ENCODE measurements around the gene KCNG2. TPM values are rescaled to one million over a fixed set of nuclear protein-coding genes. Genes with fewer than 3 reads are reported as not detected.

KCNG2 gene
- total and polyA plus RNA-seq, 4 donors, result 0.03 to 0.23 (median 0.08) TPM; not detected in 1

GRCh38 chr18:79848294-79848578 is 50.5 kb downstream of the KCNG2 start:
- Histone ChIP-seq H3K9me3 (ENCODE audit: control insufficient read depth in 4 of 4, low read length in 3 of 4) (peaks cover 0 to 5% (median 0%) of the 10 kb centered on the region in 4 donors), H3K9ac (ENCODE audit: low read depth in 1 of 2, low read length in 2 of 2) (no peak overlapping the region), H3K27me3 (ENCODE audit: control insufficient read depth in 4 of 4, insufficient read depth in 4 of 4, low read length in 3 of 4) (no peaks in the 10 kb centered on the region), H3K36me3 (ENCODE audit: control insufficient read depth in 4 of 4, insufficient read depth in 3 of 4, low read depth in 1 of 4, low read length in 3 of 4) (no peaks in the 10 kb centered on the region), H3K4me3 (ENCODE audit: low read depth in 1 of 3, low read length in 3 of 3) (no peak overlapping the region), H3K4me1 (ENCODE audit: control insufficient read depth in 4 of 4, insufficient read depth in 4 of 4, low read length in 3 of 4) (no peaks in the 10 kb centered on the region), H3K27ac (ENCODE audit: low read depth in 1 of 2, low read length in 2 of 2) (no peak overlapping the region)
- WGBS, result 92% methylated on average over 15 of the region's 15 CpGs
- no peak for DNase-seq (ENCODE audit: low spot score)
- TF ChIP-seq FOXA2 (IDR thresholded peaks at IDR 0.05) (no peak), GABPA (IDR thresholded peaks at IDR 0.05 in 1 of 2, conservative IDR thresholded peaks at IDR 0.05 in 1 of 2) (no peak), RAD21 (IDR thresholded peaks at IDR 0.05) (no peak), NR2F2 (IDR thresholded peaks at IDR 0.05) (no peak)
- TF ChIP-seq, protein P1, sequence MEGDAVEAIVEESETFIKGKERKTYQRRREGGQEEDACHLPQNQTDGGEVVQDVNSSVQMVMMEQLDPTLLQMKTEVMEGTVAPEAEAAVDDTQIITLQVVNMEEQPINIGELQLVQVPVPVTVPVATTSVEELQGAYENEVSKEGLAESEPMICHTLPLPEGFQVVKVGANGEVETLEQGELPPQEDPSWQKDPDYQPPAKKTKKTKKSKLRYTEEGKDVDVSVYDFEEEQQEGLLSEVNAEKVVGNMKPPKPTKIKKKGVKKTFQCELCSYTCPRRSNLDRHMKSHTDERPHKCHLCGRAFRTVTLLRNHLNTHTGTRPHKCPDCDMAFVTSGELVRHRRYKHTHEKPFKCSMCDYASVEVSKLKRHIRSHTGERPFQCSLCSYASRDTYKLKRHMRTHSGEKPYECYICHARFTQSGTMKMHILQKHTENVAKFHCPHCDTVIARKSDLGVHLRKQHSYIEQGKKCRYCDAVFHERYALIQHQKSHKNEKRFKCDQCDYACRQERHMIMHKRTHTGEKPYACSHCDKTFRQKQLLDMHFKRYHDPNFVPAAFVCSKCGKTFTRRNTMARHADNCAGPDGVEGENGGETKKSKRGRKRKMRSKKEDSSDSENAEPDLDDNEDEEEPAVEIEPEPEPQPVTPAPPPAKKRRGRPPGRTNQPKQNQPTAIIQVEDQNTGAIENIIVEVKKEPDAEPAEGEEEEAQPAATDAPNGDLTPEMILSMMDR (IDR thresholded peaks at IDR 0.05; ENCODE audit: low read depth, low read length, missing input control), result no peak

GRCh38 chr18:79848579-79849327 is 51.0 kb downstream of the KCNG2 start:
- Histone ChIP-seq H3K9me3 (ENCODE audit: control insufficient read depth in 4 of 4, low read length in 3 of 4) (peaks cover 0 to 5% (median 0%) of the 10 kb centered on the region in 4 donors), H3K27me3 (ENCODE audit: control insufficient read depth in 4 of 4, insufficient read depth in 4 of 4, low read length in 3 of 4) (no peaks in the 10 kb centered on the region), H3K4me1 (ENCODE audit: control insufficient read depth in 4 of 4, insufficient read depth in 4 of 4, low read length in 3 of 4) (no peaks in the 10 kb centered on the region), H3K36me3 (ENCODE audit: control insufficient read depth in 4 of 4, insufficient read depth in 3 of 4, low read depth in 1 of 4, low read length in 3 of 4) (no peaks in the 10 kb centered on the region), H3K4me3 (ENCODE audit: low read depth in 1 of 3, low read length in 3 of 3) (no peak overlapping the region), H3K27ac (ENCODE audit: low read depth in 1 of 2, low read length in 2 of 2) (no peak overlapping the region), H3K9ac (ENCODE audit: low read depth in 1 of 2, low read length in 2 of 2) (no peak overlapping the region)
- WGBS, result 78% methylated on average over 45 of the region's 45 CpGs
- DNase-seq (ENCODE audit: low spot score), result peak; percentile 20
- TF ChIP-seq TAF1 (conservative IDR thresholded peaks at IDR 0.05), result no peak
- TF ChIP-seq RXRA (IDR thresholded peaks at IDR 0.05), result no peak
- TF ChIP-seq, protein P2, sequence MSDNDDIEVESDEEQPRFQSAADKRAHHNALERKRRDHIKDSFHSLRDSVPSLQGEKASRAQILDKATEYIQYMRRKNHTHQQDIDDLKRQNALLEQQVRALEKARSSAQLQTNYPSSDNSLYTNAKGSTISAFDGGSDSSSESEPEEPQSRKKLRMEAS (IDR thresholded peaks at IDR 0.05), result no peak
- no peak for TF ChIP-seq FOXA2 (IDR thresholded peaks at IDR 0.05)
- no peak for TF ChIP-seq GABPA (IDR thresholded peaks at IDR 0.05 in 1 of 2, conservative IDR thresholded peaks at IDR 0.05 in 1 of 2)
- TF ChIP-seq EGR1 (IDR thresholded peaks at IDR 0.05; ENCODE audit: low read depth in 2 of 2), result no peak
- no peak for TF ChIP-seq HNF4A (conservative IDR thresholded peaks at IDR 0.05)

- WGBS, result 93% methylated on average over 51 of the region's 51 CpGs
- no peak overlapping the region for H3K4me3 ChIP-seq (ENCODE audit: low read depth in 1 of 3, low read length in 3 of 3)
- TF ChIP-seq NR2F2 (IDR thresholded peaks at IDR 0.05) (no peak), ATF3 (IDR thresholded peaks at IDR 0.05) (no peak), TAF1 (conservative IDR thresholded peaks at IDR 0.05) (no peak), FOXA2 (IDR thresholded peaks at IDR 0.05) (no peak)
- no peaks in the 10 kb centered on the region for H3K27me3 ChIP-seq (ENCODE audit: control insufficient read depth in 4 of 4, insufficient read depth in 4 of 4, low read length in 3 of 4)
- no peak overlapping the region for H3K9ac ChIP-seq (ENCODE audit: low read depth in 1 of 2, low read length in 2 of 2)
- peak; percentile 19 for DNase-seq (ENCODE audit: low spot score)
- H3K27ac ChIP-seq (ENCODE audit: low read depth in 1 of 2, low read length in 2 of 2), result no peak overlapping the region
- no peaks in the 10 kb centered on the region for H3K36me3 ChIP-seq (ENCODE audit: control insufficient read depth in 4 of 4, insufficient read depth in 3 of 4, low read depth in 1 of 4, low read length in 3 of 4)
- H3K4me1 ChIP-seq (ENCODE audit: control insufficient read depth in 4 of 4, insufficient read depth in 4 of 4, low read length in 3 of 4), result no peaks in the 10 kb centered on the region
- peaks cover 0 to 9% (median 0%) of the 10 kb centered on the region in 4 donors for H3K9me3 ChIP-seq (ENCODE audit: control insufficient read depth in 4 of 4, low read length in 3 of 4)
Measured at GRCh38 chr18:79849328-79850207, 51.8 kb downstream of the KCNG2 start.

Data from liver (tissue), 9 donors.